Endothelial cell of umbilical vein (primary cell): ENCODE data around the gene NDUFB10. TPM values are rescaled to one million over a fixed set of nuclear protein-coding genes. Genes with fewer than 3 reads are reported as not detected.

Experiments used
- BruUV-seq: library from RNA; stranded (reverse); fragments of 400-500 nt; replicated peaks from 2 replicates; lab custom pipeline; 2021; lab: Mats Ljungman, UMichigan
- CTCF ChIA-PET: fragments of 300-600, 350-600 bp; sonication (Branson Sonifier 250); formaldehyde crosslinking; loops from one replicate; lab custom pipeline; 2021; ENCODE audit warnings: antibody characterized with exemption, inconsistent platforms; lab: Charles Lee
- POLR2A ChIA-PET: fragments of 300-600, 350-600 bp; sonication (Branson Sonifier 250); formaldehyde crosslinking; loops from one replicate; lab custom pipeline; 2021; ENCODE audit warnings: antibody characterized with exemption, inconsistent platforms; lab: Charles Lee
- DNase-seq: peaks from one replicate; pipeline ENCODE4 v3.0.0-alpha.2; 2011; ENCODE audit warnings: low read depth, low spot score
- FAIRE-seq: peaks from 2 replicates; lab custom pipeline; 2011; peaks lifted over from hg19 to GRCh38; lab: Jason Lieb, UNC
- H2AFZ ChIP-seq: 2 replicates; pipeline ENCODE4 v1.6.0; 2012; ENCODE audit warnings: low read depth, low read length, control low read depth, inconsistent platforms
- H3K27ac ChIP-seq: 2 replicates; pipeline ENCODE4 v1.5.1; 2011; ENCODE audit warnings: low read depth, mild to moderate bottlenecking, control low read depth, low read length, moderate library complexity; ENCODE audit not compliant: insufficient read depth
- H3K27me3 ChIP-seq, 2 experiments: 2 replicates each; pipeline versions ENCODE4 v1.6.0 to v1.6.1; 2011; ENCODE audit warnings: low read length in 2 of 2, mixed read lengths in 1 of 2; ENCODE audit not compliant: control insufficient read depth in 2 of 2, insufficient read depth in 2 of 2
- H3K36me3 ChIP-seq, 2 experiments: 2 replicates in 1 of 2; 3 replicates in 1 of 2; pipeline ENCODE4 v1.5.1; 2011; ENCODE audit warnings: low read length in 2 of 2, mild to moderate bottlenecking in 1 of 2, moderate library complexity in 1 of 2; ENCODE audit not compliant: control insufficient read depth in 2 of 2, insufficient read depth in 2 of 2; ENCODE audit errors: extremely low read depth in 1 of 2
- H3K4me1 ChIP-seq: 3 replicates; pipeline ENCODE4 v1.5.1; 2011; ENCODE audit warnings: mild to moderate bottlenecking, low read length; ENCODE audit not compliant: control insufficient read depth, insufficient read depth; ENCODE audit errors: extremely low read depth
- H3K4me2 ChIP-seq: 2 replicates; pipeline ENCODE4 v1.6.1; 2011; ENCODE audit warnings: low read length, control low read depth, mixed read lengths; ENCODE audit not compliant: insufficient read depth
- H3K4me3 ChIP-seq, 3 experiments: fragments of 200-600 bp in 1 of 3; sonication (generic), shearing (Covaris generic) in 1 of 3; replicated peaks in 1 of 3; 2 replicates each; pipeline ENCODE4 v1.5.1; 2011 to 2016; ENCODE audit warnings: control low read depth in 3 of 3, low read length in 3 of 3, mild to moderate bottlenecking in 2 of 3, inconsistent platforms in 1 of 3, low read depth in 1 of 3, moderate library complexity in 1 of 3; ENCODE audit not compliant: insufficient read depth in 1 of 3
- H3K79me2 ChIP-seq: 2 replicates; pipeline ENCODE4 v1.6.0; 2012; ENCODE audit warnings: low read length, inconsistent platforms; ENCODE audit not compliant: control insufficient read depth, insufficient read depth
- H3K9ac ChIP-seq: replicated peaks from 2 replicates; pipeline ENCODE3; 2011; ENCODE audit warnings: low read length, control low read depth; ENCODE audit not compliant: insufficient read depth; ENCODE audit errors: extremely low read depth
- H3K9me1 ChIP-seq: replicated peaks from 3 replicates; pipeline ENCODE4 v1.6.0; 2011; ENCODE audit warnings: mild to moderate bottlenecking, low read length; ENCODE audit not compliant: control insufficient read depth, insufficient read depth; ENCODE audit errors: extremely low read depth
- H3K9me3 ChIP-seq: replicated peaks from 2 replicates; pipeline ENCODE4 v1.5.1; 2012; ENCODE audit warnings: low read length, inconsistent platforms; ENCODE audit not compliant: control insufficient read depth, insufficient read depth
- H4K20me1 ChIP-seq: replicated peaks from 2 replicates; pipeline ENCODE3; 2011; ENCODE audit warnings: mild to moderate bottlenecking, low read length; ENCODE audit not compliant: control insufficient read depth, insufficient read depth; ENCODE audit errors: extremely low read depth
- CTCF ChIP-seq, 2 donors: IDR thresholded peaks; 1 replicate in 1 of 2; 2 replicates in 1 of 2; pipeline ENCODE4 v1.5.1; 2011; ENCODE audit warnings: low read length in 2 of 2, mild to moderate bottlenecking in 2 of 2, moderate library complexity in 2 of 2, control low read depth in 1 of 2, inconsistent platforms in 1 of 2, low read depth in 1 of 2; ENCODE audit not compliant: insufficient read depth in 1 of 2; ENCODE audit errors: extremely low read depth in 1 of 2
- EZH2 ChIP-seq: IDR thresholded peaks from 2 replicates; pipeline ENCODE4 v1.6.1; 2012; ENCODE audit warnings: borderline replicate concordance, low read depth, mild to moderate bottlenecking, moderate library complexity, low read length, inconsistent platforms; ENCODE audit not compliant: severe bottlenecking
- FOS ChIP-seq: IDR thresholded peaks from 2 replicates; pipeline ENCODE4 v1.6.1; 2011; ENCODE audit warnings: mild to moderate bottlenecking, low read length, moderate library complexity, borderline replicate concordance; ENCODE audit not compliant: insufficient read depth
- GATA2 ChIP-seq: IDR thresholded peaks from 2 replicates; pipeline ENCODE4 v1.7.0; 2011; ENCODE audit warnings: low read depth, mild to moderate bottlenecking, moderate library complexity, mixed read lengths, low read length; ENCODE audit not compliant: insufficient read length, insufficient read depth
- JUN ChIP-seq: IDR thresholded peaks from 2 replicates; pipeline ENCODE4 v1.6.1; 2011; ENCODE audit warnings: borderline replicate concordance, low read depth; ENCODE audit not compliant: insufficient read length, insufficient read depth
- MYC ChIP-seq: IDR thresholded peaks from one replicate; pipeline ENCODE4 v1.6.1; 2011; ENCODE audit warnings: mild to moderate bottlenecking, low read depth, low read length
- POLR2A ChIP-seq: IDR thresholded peaks from 2 replicates; pipeline ENCODE4 v1.6.1; 2012; ENCODE audit warnings: low read depth, mild to moderate bottlenecking, control low read depth, low read length
- POLR2AphosphoS5 ChIP-seq: IDR thresholded peaks from 2 replicates; pipeline ENCODE4 v1.6.1; 2012; ENCODE audit warnings: low read depth, mild to moderate bottlenecking, control low read depth, low read length, moderate library complexity; ENCODE audit not compliant: insufficient read depth
- dilution Hi-C: fragments of 300-500 bp; cut with MboI; formaldehyde crosslinking; loops from one replicate; pipeline ENCODE4 v1.15.0; 2019; ENCODE audit warnings: low sequenced_read_pairs; ENCODE audit not compliant: extremely low pct_ligation_motif_present
- intact Hi-C: fragments of 100-400 bp; cut with micrococcal nuclease; formaldehyde crosslinking; loops from one replicate; pipeline ENCODE4 v1.10.0; 2022
- polyA plus RNA-seq, 4 experiments: library from polyadenylated mRNA; depleted of rRNA in 3 of 4; stranded (reverse) in 3 of 4; unstranded in 1 of 4; fragments of >200 nt; gene quantifications; 2 replicates each; pipeline versions ENCODE4 v1.2.1 to v1.2.3, GENCODE V29; 2011 to 2012; ENCODE audit warnings: missing spikeins in 1 of 4
- small RNA-seq: library from RNA; depleted of rRNA; stranded (forward); fragments of <200 nt; gene quantifications from one replicate; pipeline ENCODE3, GENCODE V24; 2012; ENCODE audit warnings: low replicate concordance, low read depth; ENCODE audit not compliant: insufficient read depth, insufficient read length
- total RNA-seq: library from RNA; stranded (reverse); gene quantifications from 2 replicates; pipeline ENCODE4 v1.2.3, GENCODE V29; 2021
- TF ChIP-seq, protein P1 (sequence below): IDR thresholded peaks from 2 replicates; pipeline ENCODE4 v1.6.1; 2011; ENCODE audit not compliant: insufficient read depth, insufficient read length

Gene NDUFB10
- total and polyA plus RNA-seq, 2 donors (not counting 3 experiments of a cell fraction or from before 2014, with no cell fraction given) = 124 to 167 TPM

DNA sequence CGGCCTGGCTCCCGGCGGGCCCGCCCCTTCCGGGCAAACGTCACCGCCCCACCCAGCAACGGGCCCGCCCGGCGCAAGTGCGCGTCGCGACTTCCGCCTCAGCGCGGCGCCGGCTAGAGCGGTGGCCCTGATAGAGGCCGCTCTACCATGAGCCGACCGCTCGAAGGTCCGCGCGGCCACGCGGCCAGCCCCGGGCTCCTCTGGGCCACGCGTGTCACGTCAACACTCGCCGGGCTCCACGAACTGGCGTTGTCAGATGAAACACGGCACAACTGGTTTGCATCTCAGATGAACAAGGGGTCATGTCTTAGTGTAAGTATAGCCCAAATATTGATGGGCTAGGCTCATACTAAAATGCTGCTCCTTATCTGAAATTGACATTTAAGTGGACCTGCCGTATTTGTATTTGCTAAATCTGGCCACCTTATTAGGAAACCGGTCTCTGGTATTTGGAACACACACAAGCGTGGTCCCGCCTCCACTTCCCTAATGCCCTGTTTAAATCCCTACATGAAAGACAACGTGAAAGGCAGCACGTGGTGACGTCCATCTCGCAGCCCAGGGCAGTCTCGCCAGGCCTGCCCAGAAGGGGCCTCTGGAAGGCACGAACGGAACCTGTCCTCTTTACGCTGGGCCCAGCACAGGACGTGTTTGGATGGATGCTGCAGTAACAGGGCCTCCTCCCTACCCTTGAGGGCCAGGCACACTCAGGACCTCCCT is 50.6 kb downstream of the NDUFB10 start, which contains the start of gene ZNF598:
Gene ZNF598 (minus strand): TSS at position 31 of the 720 bp plus-strand sequence.
- peak within 1 kb of the TSS; percentile 92 for H3K4me2 ChIP-seq
- dilution Hi-C loops (no loop called here), intact Hi-C loops (loop anchor here (2.0 kb wide), 1 partner anchor 45 kb away; the partner anchor contains the start of gene RPS2)
- BruUV-seq = TSS peak; percentile 95
- H3K9ac ChIP-seq = peak within 1 kb of the TSS; percentile 93
- H3K36me3 ChIP-seq = no peaks in the 10 kb centered on the region
- FAIRE-seq (peak; percentile 92), DNase-seq (peak; percentile 72)
- H3K4me1 ChIP-seq = peaks cover 41% of the 10 kb centered on the region
- no peaks in the 10 kb centered on the region for H3K9me1 ChIP-seq
- no peak for TF ChIP-seq JUN
- TF ChIP-seq CTCF (IDR thresholded peaks at IDR 0.05; ENCODE audit: extremely low read depth in 1 of 2, insufficient read depth in 1 of 2, low read depth in 1 of 2, low read length in 2 of 2) = no peak
- no peak for TF ChIP-seq EZH2
- no peak for TF ChIP-seq FOS
- TF ChIP-seq POLR2AphosphoS5 = peak; percentile 96
- peak; percentile 86 for TF ChIP-seq MYC
- TF ChIP-seq, protein P1, sequence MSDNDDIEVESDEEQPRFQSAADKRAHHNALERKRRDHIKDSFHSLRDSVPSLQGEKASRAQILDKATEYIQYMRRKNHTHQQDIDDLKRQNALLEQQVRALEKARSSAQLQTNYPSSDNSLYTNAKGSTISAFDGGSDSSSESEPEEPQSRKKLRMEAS = peak; percentile 89
- no peak for TF ChIP-seq GATA2
- TF ChIP-seq POLR2A = peak; percentile 94
- H3K4me3 ChIP-seq = peak within 1 kb of the TSS; percentile 72 to 85 (median 76)
- ChIA-PET CTCF (interaction anchor here (2.7 kb wide), 1 partner anchor 131 kb away, joined by 28 read pairs; no protein-coding TSS in a partner anchor), POLR2A (no interaction called here)
- peak within 1 kb of the TSS; percentile 45 for H2AFZ ChIP-seq
- H4K20me1 ChIP-seq = no peaks in the 10 kb centered on the region
- H3K79me2 ChIP-seq = peaks cover 48% of the 10 kb centered on the region
- H3K9me3 ChIP-seq = no peaks in the 10 kb centered on the region
- no peaks in the 10 kb centered on the region for H3K27me3 ChIP-seq
- peak within 1 kb of the TSS; percentile 86 for H3K27ac ChIP-seq

Small RNA genes lying within 50 kb of the gene (small RNA-seq; reads per million reads assigned to genes)
- gene AC005363.2 (not detected), gene SNORA10 (not detected), gene SNORA64 (not detected)

Other genes with a start within 250 kb of the NDUFB10 start
- gene NME3, start 188.0 kb upstream of the NDUFB10 start, total RNA-seq = 32.0 and 38.2 TPM in 2 replicates
- 74.4 and 133 TPM in 2 replicates for gene NME3, start 188.0 kb upstream of the NDUFB10 start, polyA plus RNA-seq
- gene EME2, start 186.7 kb upstream of the NDUFB10 start, total RNA-seq = 15.2 and 21.4 TPM in 2 replicates
- 9.7 and 11.5 TPM in 2 replicates for gene EME2, start 186.7 kb upstream of the NDUFB10 start, polyA plus RNA-seq
- 85.2 and 102 TPM in 2 replicates for gene MRPS34, start 186.4 kb upstream of the NDUFB10 start, total RNA-seq
- 82.1 and 93.8 TPM in 2 replicates for gene MRPS34, start 186.4 kb upstream of the NDUFB10 start, polyA plus RNA-seq
- gene SPSB3, start 177.0 kb upstream of the NDUFB10 start, total RNA-seq = 39.0 and 40.5 TPM in 2 replicates
- 86.2 and 107 TPM in 2 replicates for gene SPSB3, start 177.0 kb upstream of the NDUFB10 start, polyA plus RNA-seq
- 55.0 and 58.2 TPM in 2 replicates for gene NUBP2, start 176.6 kb upstream of the NDUFB10 start, total RNA-seq
- 69.6 and 85.4 TPM in 2 replicates for gene NUBP2, start 176.6 kb upstream of the NDUFB10 start, polyA plus RNA-seq
- not detected in 2 replicates for gene IGFALS, start 165.8 kb upstream of the NDUFB10 start, total RNA-seq
- gene IGFALS, start 165.8 kb upstream of the NDUFB10 start, polyA plus RNA-seq = 0.03 TPM in 1 of 2 replicates, not detected in the other
- 54.3 and 56.4 TPM in 2 replicates for gene HAGH, start 132.7 kb upstream of the NDUFB10 start, total RNA-seq
- gene HAGH, start 132.7 kb upstream of the NDUFB10 start, polyA plus RNA-seq = 84.2 and 122 TPM in 2 replicates
- 27.9 and 44.8 TPM in 2 replicates for gene FAHD1, start 132.3 kb upstream of the NDUFB10 start, total RNA-seq
- gene FAHD1, start 132.3 kb upstream of the NDUFB10 start, polyA plus RNA-seq = 69.2 and 85.0 TPM in 2 replicates
- not detected in 2 replicates for gene MEIOB, start 87.4 kb upstream of the NDUFB10 start, total RNA-seq
- gene MEIOB, start 87.4 kb upstream of the NDUFB10 start, polyA plus RNA-seq = 0.04 TPM in 1 of 2 replicates, not detected in the other
- not detected in 2 replicates for gene HS3ST6, start 41.1 kb upstream of the NDUFB10 start, total RNA-seq
- not detected in 2 replicates for gene HS3ST6, start 41.1 kb upstream of the NDUFB10 start, polyA plus RNA-seq
- gene MSRB1, start 16.3 kb upstream of the NDUFB10 start, total RNA-seq = 20.7 and 25.0 TPM in 2 replicates
- gene MSRB1, start 16.3 kb upstream of the NDUFB10 start, polyA plus RNA-seq = 42.1 and 54.6 TPM in 2 replicates
- gene RPL3L, start 4.8 kb upstream of the NDUFB10 start, total RNA-seq = not detected in 2 replicates
- gene RPL3L, start 4.8 kb upstream of the NDUFB10 start, polyA plus RNA-seq = not detected in 2 replicates
- gene RPS2, start 5.3 kb downstream of the NDUFB10 start, total RNA-seq = 2,793 and 3,036 TPM in 2 replicates
- gene RPS2, start 5.3 kb downstream of the NDUFB10 start, polyA plus RNA-seq = 9,021 and 12,733 TPM in 2 replicates
- gene RNF151, start 7.3 kb downstream of the NDUFB10 start, total RNA-seq = not detected in 2 replicates
- gene RNF151, start 7.3 kb downstream of the NDUFB10 start, polyA plus RNA-seq = not detected in 2 replicates
- 42.2 and 42.3 TPM in 2 replicates for gene TBL3, start 12.5 kb downstream of the NDUFB10 start, total RNA-seq
- 77.1 and 80.6 TPM in 2 replicates for gene TBL3, start 12.5 kb downstream of the NDUFB10 start, polyA plus RNA-seq
- 0.60 TPM in 1 of 2 replicates, not detected in the other for gene NOXO1, start 21.9 kb downstream of the NDUFB10 start, total RNA-seq
- gene NOXO1, start 21.9 kb downstream of the NDUFB10 start, polyA plus RNA-seq = 0.37 and 0.40 TPM in 2 replicates
- 29.9 and 30.5 TPM in 2 replicates for gene GFER, start 24.7 kb downstream of the NDUFB10 start, total RNA-seq
- gene GFER, start 24.7 kb downstream of the NDUFB10 start, polyA plus RNA-seq = 13.7 and 26.0 TPM in 2 replicates
- gene SYNGR3, start 30.4 kb downstream of the NDUFB10 start, total RNA-seq = 0.81 and 0.95 TPM in 2 replicates
- gene SYNGR3, start 30.4 kb downstream of the NDUFB10 start, polyA plus RNA-seq = 1.4 and 2.6 TPM in 2 replicates
- 60.5 and 67.0 TPM in 2 replicates for gene ZNF598, start 50.3 kb downstream of the NDUFB10 start, total RNA-seq
- gene ZNF598, start 50.3 kb downstream of the NDUFB10 start, polyA plus RNA-seq = 43.3 TPM in 2 replicates
- 3.3 and 3.9 TPM in 2 replicates for gene NPW, start 60.2 kb downstream of the NDUFB10 start, total RNA-seq
- gene NPW, start 60.2 kb downstream of the NDUFB10 start, polyA plus RNA-seq = 0.84 and 1.8 TPM in 2 replicates
- 71.2 and 77.7 TPM in 2 replicates for gene NHERF2, start 67.4 kb downstream of the NDUFB10 start, total RNA-seq
- 65.2 and 84.5 TPM in 2 replicates for gene NHERF2, start 67.4 kb downstream of the NDUFB10 start, polyA plus RNA-seq
- 35.3 and 39.8 TPM in 2 replicates for gene NTHL1, start 88.3 kb downstream of the NDUFB10 start, total RNA-seq
- gene NTHL1, start 88.3 kb downstream of the NDUFB10 start, polyA plus RNA-seq = 65.8 and 77.9 TPM in 2 replicates
- gene TSC2, start 88.4 kb downstream of the NDUFB10 start, total RNA-seq = 144 TPM in 2 replicates
- gene TSC2, start 88.4 kb downstream of the NDUFB10 start, polyA plus RNA-seq = 87.9 and 116 TPM in 2 replicates
- gene PKD1, start 176.4 kb downstream of the NDUFB10 start, total RNA-seq = 92.1 and 102 TPM in 2 replicates
- gene PKD1, start 176.4 kb downstream of the NDUFB10 start, polyA plus RNA-seq = 52.5 and 62.3 TPM in 2 replicates
- gene RAB26, start 189.1 kb downstream of the NDUFB10 start, total RNA-seq = 0.91 and 1.6 TPM in 2 replicates
- 2.0 and 3.1 TPM in 2 replicates for gene RAB26, start 189.1 kb downstream of the NDUFB10 start, polyA plus RNA-seq
- gene TRAF7, start 196.2 kb downstream of the NDUFB10 start, total RNA-seq = 141 and 159 TPM in 2 replicates
- gene TRAF7, start 196.2 kb downstream of the NDUFB10 start, polyA plus RNA-seq = 175 and 191 TPM in 2 replicates
- gene CASKIN1, start 237.1 kb downstream of the NDUFB10 start, total RNA-seq = 0.35 and 0.58 TPM in 2 replicates
- 0.10 and 0.11 TPM in 2 replicates for gene CASKIN1, start 237.1 kb downstream of the NDUFB10 start, polyA plus RNA-seq
- 36.9 and 37.0 TPM in 2 replicates for gene MLST8, start 245.9 kb downstream of the NDUFB10 start, total RNA-seq
- gene MLST8, start 245.9 kb downstream of the NDUFB10 start, polyA plus RNA-seq = 129 and 181 TPM in 2 replicates